SHP77 (cell line): ENCODE measurements around the gene ADAMTS18.
"Not testable (repeated sequence)": the region's sequence is repeated elsewhere in the genome, so short reads cannot be mapped to it uniquely, and the experiment has no call there.

Source experiments
- DNase-seq, 2 experiments: peaks; one replicate each; lab custom pipeline; 2025; lab: John Stamatoyannopoulos, UW

ADAMTS18 gene

GRCh38 chr16:77279316-77279715 lies 155.5 kb downstream of the ADAMTS18 start:
- DNase-seq, result not testable (repeated sequence)

- no peak for DNase-seq
These were observed 157.3 kb downstream of the ADAMTS18 start for GRCh38 chr16:77277571-77277970.

GRCh38 chr16:77277141-77277540 lies 157.7 kb downstream of the ADAMTS18 start:
- DNase-seq, result no peak

- DNase-seq, result no peak
These were observed 158.2 kb downstream of the ADAMTS18 start for GRCh38 chr16:77276661-77277060.

- DNase-seq, result not testable (repeated sequence)
These were observed 159.5 kb downstream of the ADAMTS18 start for GRCh38 chr16:77275303-77275702.

GRCh38 chr16:77273815-77274214 lies 161.0 kb downstream of the ADAMTS18 start:
- no peak for DNase-seq

- DNase-seq, result no peak
These were observed 163.1 kb downstream of the ADAMTS18 start for GRCh38 chr16:77271532-77272426.

GRCh38 chr16:77266185-77266584 lies 168.6 kb downstream of the ADAMTS18 start:
- DNase-seq, result not testable (repeated sequence)

GRCh38 chr16:77262971-77263370 lies 171.9 kb downstream of the ADAMTS18 start:
- no peak for DNase-seq

- DNase-seq, result no peak
These were observed 184.4 kb downstream of the ADAMTS18 start for GRCh38 chr16:77250400-77250799.

- DNase-seq, result no peak
These were observed 188.7 kb downstream of the ADAMTS18 start for GRCh38 chr16:77246150-77246549.

GRCh38 chr16:77242471-77242870 lies 192.4 kb downstream of the ADAMTS18 start:
- not testable (repeated sequence) for DNase-seq

GRCh38 chr16:77238593-77238992 lies 196.2 kb downstream of the ADAMTS18 start:
- DNase-seq, result no peak

GRCh38 chr16:77236063-77236511 lies 198.7 kb downstream of the ADAMTS18 start:
- DNase-seq, result peak; percentile 74 to 82

GRCh38 chr16:77234611-77235010 lies 200.2 kb downstream of the ADAMTS18 start:
- peak in 1 of 2 experiments; percentile 14 for DNase-seq

- no peak for DNase-seq
These were observed 200.9 kb downstream of the ADAMTS18 start for GRCh38 chr16:77233799-77234519.
